ENCODE results near the gene KRTAP10-11.
"Not testable (repeated sequence)": the region's sequence is repeated elsewhere in the genome, so short reads cannot be mapped to it uniquely, and the experiment has no call there.

The KRTAP10-11 gene

DNA sequence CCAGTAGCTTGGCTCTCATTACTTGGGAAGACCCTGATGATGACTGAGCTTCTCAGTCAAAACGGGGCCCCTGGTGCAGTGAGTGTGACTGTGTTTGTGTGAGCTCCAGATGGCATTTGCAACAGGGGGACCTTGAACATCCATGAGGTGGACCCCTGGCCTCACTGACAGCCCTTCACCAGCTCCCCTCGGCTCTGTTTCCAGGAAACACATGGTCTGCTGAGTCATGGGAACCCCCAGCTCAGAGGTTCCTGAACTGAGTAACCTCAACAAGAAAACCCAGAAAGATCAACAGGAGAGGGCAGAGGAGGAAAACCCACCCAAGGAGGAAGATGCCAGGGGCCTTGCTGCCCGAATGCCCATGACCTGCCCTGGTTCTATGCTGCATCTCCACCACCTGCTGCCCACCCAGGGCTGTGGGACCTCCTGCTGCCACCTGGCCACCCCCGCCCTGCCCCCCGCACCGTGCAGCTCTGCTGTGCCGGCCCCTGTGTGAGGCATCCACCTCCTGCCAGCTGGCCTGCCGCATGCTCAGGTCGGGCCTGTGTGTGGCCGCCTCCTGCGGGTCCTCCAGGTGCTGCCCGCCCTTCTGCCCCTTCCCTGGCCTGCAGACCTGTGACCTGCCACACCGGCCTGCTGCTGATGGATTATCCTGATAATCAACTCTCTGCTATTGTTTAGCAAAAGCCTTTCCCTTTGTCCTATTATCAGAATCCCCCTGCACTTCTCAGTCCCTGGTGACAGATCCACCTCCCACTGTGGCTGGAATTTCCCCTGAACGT is 40.0 kb downstream of the KRTAP10-11 start:
- Mint-ChIP-seq H3K27me3 (peaks cover 22% of the 10 kb centered on the region), H3K4me1 (peaks cover 18% of the 10 kb centered on the region), H3K4me3 (no peak overlapping the region), H3K9me3 (no peaks in the 10 kb centered on the region), H3K36me3 (ENCODE audit: insufficient read depth) (no peaks in the 10 kb centered on the region), H3K27ac (ENCODE audit: low read depth) (no peak overlapping the region)
- no peak for DNase-seq (ENCODE audit: low spot score in 2 of 2)
- ATAC-seq (replicated peaks; ENCODE audit: extremely low read depth, poor library complexity, severe bottlenecking): no peak

DNA sequence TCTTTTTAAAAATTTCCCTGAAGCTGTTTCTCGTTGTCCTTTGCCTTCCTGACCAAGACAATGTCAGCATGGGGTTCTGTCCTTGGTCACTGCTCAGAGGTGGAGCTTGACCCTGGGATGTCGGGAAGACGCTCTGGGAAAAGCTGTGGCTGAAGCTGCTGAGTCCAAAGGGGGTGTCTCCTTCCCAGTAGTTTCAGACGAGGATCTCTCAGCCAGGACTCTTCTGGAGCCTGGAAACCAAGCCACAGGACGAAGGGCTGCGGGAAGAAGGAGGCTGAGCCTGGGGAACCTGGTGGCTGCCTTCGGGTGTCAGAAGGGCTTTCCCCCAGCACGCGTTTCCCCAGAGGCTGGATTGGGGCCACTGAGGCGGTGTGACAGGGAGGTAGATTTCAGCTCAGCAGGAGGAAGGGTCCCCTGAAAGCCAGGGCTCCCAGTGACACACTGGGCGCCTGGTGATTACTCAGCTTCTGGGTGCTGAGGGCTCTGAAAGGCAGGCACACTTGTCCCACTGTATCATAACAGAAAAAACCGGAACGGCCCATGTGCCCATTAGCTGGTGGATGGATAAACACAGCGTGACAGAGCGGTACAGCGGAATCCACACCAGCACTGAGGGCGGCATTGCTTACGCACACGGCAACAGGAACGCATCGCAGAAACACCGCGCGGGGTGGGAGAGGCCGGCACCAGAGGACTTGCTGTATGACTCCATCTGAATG is 40.8 kb downstream of the KRTAP10-11 start:
- H3K36me3 Mint-ChIP-seq (ENCODE audit: insufficient read depth): no peaks in the 10 kb centered on the region
- DNase-seq (ENCODE audit: low spot score in 2 of 2): no peak
- ATAC-seq (replicated peaks; ENCODE audit: extremely low read depth, poor library complexity, severe bottlenecking): no peak
- no peak overlapping the region for H3K4me3 Mint-ChIP-seq
- H3K27ac Mint-ChIP-seq (ENCODE audit: low read depth): no peak overlapping the region
- no peaks in the 10 kb centered on the region for H3K9me3 Mint-ChIP-seq
- peaks cover 18% of the 10 kb centered on the region for H3K4me1 Mint-ChIP-seq
- peaks cover 22% of the 10 kb centered on the region for H3K27me3 Mint-ChIP-seq

DNA sequence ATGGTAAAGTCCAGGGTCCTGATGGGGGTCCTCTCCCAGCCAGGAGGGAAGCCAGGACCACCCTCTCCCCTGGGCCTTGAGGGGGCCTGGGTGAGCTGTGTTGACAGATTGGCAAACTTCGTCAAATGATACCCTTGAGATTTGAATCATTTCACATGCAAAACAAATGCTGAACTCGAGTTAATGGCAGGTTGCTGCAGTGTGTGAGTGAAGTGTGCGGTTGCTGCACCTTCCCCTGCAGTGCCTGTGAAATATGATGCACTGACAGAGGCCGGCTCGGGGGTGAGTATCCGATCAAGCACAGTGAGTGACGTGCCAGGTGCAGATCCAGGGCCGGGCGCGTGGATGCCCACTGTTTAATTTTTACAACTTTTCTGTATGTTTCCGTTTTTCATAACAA is 41.5 kb downstream of the KRTAP10-11 start:
- ATAC-seq (replicated peaks; ENCODE audit: extremely low read depth, poor library complexity, severe bottlenecking) (no peak), DNase-seq (ENCODE audit: low spot score in 2 of 2) (no peak)
- Mint-ChIP-seq H3K4me1 (peaks cover 18% of the 10 kb centered on the region), H3K27ac (ENCODE audit: low read depth) (no peak overlapping the region), H3K27me3 (peaks cover 22% of the 10 kb centered on the region), H3K36me3 (ENCODE audit: insufficient read depth) (no peaks in the 10 kb centered on the region), H3K9me3 (peaks cover 4% of the 10 kb centered on the region), H3K4me3 (no peak overlapping the region)

DNA sequence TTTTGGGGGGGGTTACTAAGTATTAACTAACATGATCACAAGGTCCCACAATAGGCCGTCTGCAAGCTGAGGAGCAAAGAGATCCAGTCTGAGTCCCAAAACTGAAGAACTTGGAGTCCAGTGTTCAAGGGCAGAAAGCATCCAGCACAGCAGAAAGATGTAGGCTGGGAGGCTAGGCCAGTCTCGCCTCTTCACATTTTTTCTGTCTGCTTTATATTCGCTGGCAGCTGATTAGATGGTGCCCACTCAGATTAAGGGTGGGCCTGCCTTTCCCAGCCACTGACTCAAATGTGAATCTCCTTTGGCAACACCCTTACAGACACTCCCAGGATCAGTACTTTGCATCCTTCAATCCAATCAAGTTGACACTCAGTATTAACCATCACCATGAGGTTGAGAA is 43.5 kb downstream of the KRTAP10-11 start:
- H3K27me3 Mint-ChIP-seq: peaks cover 22% of the 10 kb centered on the region
- H3K4me3 Mint-ChIP-seq; H3K4me1 Mint-ChIP-seq; H3K9me3 Mint-ChIP-seq; H3K36me3 Mint-ChIP-seq (ENCODE audit: insufficient read depth); ATAC-seq (replicated peaks; ENCODE audit: extremely low read depth, poor library complexity, severe bottlenecking); H3K27ac Mint-ChIP-seq (ENCODE audit: low read depth): not testable (repeated sequence)
- peak in 1 of 2 donors; percentile 9 for DNase-seq (ENCODE audit: low spot score in 2 of 2)

DNA sequence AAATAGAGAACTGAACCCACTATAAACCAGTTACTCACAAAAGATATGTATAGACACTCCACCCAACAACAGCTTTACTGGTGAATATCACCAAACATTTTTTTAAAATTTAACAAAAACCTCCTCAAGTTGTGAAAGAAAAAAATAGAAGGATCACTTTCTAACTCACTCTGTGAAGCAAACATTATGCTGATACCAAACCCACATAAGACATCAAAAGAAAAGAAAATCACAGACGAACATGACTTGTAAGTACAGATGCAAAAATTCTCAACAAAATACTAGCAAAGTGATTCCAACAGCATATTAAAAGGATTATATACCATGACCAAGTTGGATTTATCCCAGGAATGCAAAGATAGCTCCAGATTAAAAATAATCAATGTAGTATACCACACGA is 45.5 kb downstream of the KRTAP10-11 start:
- Mint-ChIP-seq H3K27me3 (peaks cover 15% of the 10 kb centered on the region), H3K4me1 (peaks cover 2% of the 10 kb centered on the region), H3K27ac (ENCODE audit: low read depth) (no peak overlapping the region), H3K4me3 (no peak overlapping the region), H3K36me3 (ENCODE audit: insufficient read depth) (no peaks in the 10 kb centered on the region), H3K9me3 (peaks cover 8% of the 10 kb centered on the region)
- ATAC-seq (replicated peaks; ENCODE audit: extremely low read depth, poor library complexity, severe bottlenecking) (no peak), DNase-seq (ENCODE audit: low spot score in 2 of 2) (no peak)

DNA sequence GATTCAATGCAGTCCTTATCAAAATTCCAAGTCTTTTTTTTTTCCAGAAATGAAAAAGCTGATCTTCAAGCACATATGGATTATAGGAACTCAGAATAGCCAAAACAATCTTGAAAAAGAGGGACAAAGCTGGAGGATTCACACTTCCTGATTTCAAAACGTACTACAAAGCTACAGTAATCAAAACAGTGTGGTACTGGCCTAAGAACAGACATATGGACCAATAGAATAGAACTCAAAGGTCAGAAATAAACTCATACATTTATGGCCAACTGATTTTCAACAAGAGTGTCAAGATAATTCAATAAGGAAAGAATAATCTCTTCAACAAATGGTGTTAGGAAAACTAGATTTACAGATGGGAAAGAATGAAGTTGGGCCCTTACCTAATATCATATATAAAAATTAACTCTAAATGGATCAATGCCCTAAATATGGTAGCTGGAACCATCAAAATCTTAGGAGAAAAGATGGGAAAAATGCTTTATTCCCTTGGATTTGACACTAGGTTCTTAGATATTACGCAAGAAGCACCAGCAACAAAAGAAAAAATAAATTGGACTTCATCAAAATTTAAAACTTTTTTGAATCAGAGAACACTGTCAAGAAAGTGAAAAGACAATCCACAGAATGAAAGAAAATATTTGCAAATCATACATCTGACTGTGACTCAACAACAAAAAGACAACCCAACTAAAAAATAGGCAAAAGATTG is 46.7 kb downstream of the KRTAP10-11 start:
- Mint-ChIP-seq H3K4me1 (peaks cover 8% of the 10 kb centered on the region), H3K36me3 (ENCODE audit: insufficient read depth) (no peaks in the 10 kb centered on the region), H3K9me3 (peaks cover 8% of the 10 kb centered on the region), H3K27me3 (peaks cover 20% of the 10 kb centered on the region), H3K4me3 (no peak overlapping the region), H3K27ac (ENCODE audit: low read depth) (no peak overlapping the region)
- DNase-seq (ENCODE audit: low spot score in 2 of 2) (no peak), ATAC-seq (replicated peaks; ENCODE audit: extremely low read depth, poor library complexity, severe bottlenecking) (no peak)

DNA sequence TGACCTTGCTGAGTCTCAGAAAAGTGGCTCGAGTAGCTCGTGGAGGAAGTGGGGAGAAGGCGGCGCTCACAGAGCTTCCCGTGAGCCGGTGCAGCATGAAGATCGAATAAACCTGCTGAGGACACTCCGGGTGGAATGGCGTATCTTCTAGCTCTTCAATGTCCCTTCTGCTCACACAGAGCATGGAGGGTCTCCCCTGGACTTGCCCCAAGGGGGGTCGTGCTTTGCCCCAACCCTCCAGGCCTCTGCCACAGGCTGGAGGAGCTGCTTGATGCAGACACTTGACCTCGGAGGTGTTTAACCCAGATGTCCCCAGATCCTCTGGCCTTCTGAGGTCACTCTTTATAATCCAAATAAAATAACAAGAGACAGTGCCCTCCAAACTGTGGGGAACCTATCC is 48.6 kb downstream of the KRTAP10-11 start:
- Mint-ChIP-seq H3K27ac (ENCODE audit: low read depth) (no peak overlapping the region), H3K36me3 (ENCODE audit: insufficient read depth) (no peaks in the 10 kb centered on the region), H3K9me3 (peaks cover 8% of the 10 kb centered on the region), H3K4me1 (peaks cover 15% of the 10 kb centered on the region), H3K27me3 (peaks cover 39% of the 10 kb centered on the region), H3K4me3 (no peak overlapping the region)
- DNase-seq (ENCODE audit: low spot score in 2 of 2): no peak
- no peak for ATAC-seq (replicated peaks; ENCODE audit: extremely low read depth, poor library complexity, severe bottlenecking)

DNA sequence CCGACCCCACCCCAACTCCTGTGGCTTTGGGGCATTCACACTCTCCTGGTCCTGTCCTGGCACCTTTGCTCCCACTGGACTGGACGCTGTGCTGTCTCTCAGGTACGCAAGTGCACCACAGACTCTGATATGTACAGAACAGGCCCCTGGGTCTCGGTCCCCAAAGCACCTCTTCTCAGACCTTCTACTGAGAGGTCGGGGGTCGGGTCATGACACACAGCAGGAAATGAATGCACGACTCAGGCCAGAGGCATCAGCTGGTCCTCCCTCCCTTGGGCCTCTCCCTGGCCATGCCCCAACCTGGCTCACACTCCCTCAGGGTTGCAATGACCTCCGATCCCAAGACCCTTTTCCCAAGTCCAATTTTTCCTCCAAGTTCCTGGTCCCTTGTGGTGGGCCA is 49.0 kb downstream of the KRTAP10-11 start:
- Mint-ChIP-seq H3K4me3 (no peak overlapping the region), H3K27me3 (peaks cover 43% of the 10 kb centered on the region), H3K4me1 (peaks cover 15% of the 10 kb centered on the region), H3K36me3 (ENCODE audit: insufficient read depth) (no peaks in the 10 kb centered on the region), H3K9me3 (peaks cover 8% of the 10 kb centered on the region), H3K27ac (ENCODE audit: low read depth) (no peak overlapping the region)
- ATAC-seq (replicated peaks; ENCODE audit: extremely low read depth, poor library complexity, severe bottlenecking) (no peak), DNase-seq (ENCODE audit: low spot score in 2 of 2) (no peak)

DNA sequence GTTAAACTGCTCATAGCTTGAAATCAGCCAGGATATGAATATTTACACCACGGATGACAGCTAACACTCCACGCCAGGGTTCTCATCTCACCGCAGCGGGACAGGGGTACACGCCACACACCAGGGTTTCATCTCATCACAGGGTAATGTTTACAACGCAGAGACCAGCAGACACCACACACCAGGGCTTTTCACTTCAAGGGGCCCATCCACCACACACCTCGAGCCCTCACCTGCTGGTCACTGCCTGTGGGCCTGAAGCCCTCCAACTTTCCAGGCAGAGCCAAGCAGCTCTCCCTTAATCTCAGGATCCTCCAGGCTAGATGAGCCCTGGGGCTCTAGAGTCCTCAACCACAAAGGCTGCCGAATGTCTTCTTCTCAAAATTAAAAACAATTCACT is 49.4 kb downstream of the KRTAP10-11 start:
- Mint-ChIP-seq H3K9me3 (peaks cover 8% of the 10 kb centered on the region), H3K27ac (ENCODE audit: low read depth) (no peak overlapping the region), H3K4me3 (no peak overlapping the region), H3K27me3 (peaks cover 47% of the 10 kb centered on the region), H3K36me3 (ENCODE audit: insufficient read depth) (no peaks in the 10 kb centered on the region), H3K4me1 (peaks cover 15% of the 10 kb centered on the region)
- ATAC-seq (replicated peaks; ENCODE audit: extremely low read depth, poor library complexity, severe bottlenecking) (no peak), DNase-seq (ENCODE audit: low spot score in 2 of 2) (no peak)

DNA sequence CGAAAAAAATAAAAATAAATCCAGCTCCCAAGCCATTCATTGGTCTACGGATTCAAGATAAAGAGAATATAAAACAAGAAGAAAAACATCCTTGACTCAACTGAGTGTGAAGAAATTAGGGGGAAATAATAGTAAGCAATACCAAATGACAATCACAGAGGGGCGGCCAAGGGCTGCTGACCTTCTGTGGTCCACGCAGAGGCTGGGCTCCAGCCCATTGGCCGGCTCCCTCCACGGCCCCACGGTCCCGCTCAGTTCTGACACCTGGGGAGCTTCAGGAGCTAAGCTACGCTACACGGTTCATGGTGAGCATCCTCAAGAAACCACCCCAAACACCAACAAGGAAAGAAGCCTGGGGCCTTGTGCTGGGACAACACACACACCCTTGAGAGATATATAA is 50.4 kb downstream of the KRTAP10-11 start:
- H3K27me3 Mint-ChIP-seq: peaks cover 57% of the 10 kb centered on the region
- ATAC-seq (replicated peaks; ENCODE audit: extremely low read depth, poor library complexity, severe bottlenecking) (no peak), DNase-seq (ENCODE audit: low spot score in 2 of 2) (no peak)
- peak overlapping the region; percentile 44 for H3K27ac Mint-ChIP-seq (ENCODE audit: low read depth)
- peaks cover 2% of the 10 kb centered on the region for H3K36me3 Mint-ChIP-seq (ENCODE audit: insufficient read depth)
- H3K4me3 Mint-ChIP-seq: no peak overlapping the region
- peaks cover 15% of the 10 kb centered on the region for H3K4me1 Mint-ChIP-seq
- H3K9me3 Mint-ChIP-seq: peaks cover 8% of the 10 kb centered on the region

Measured in central memory CD8-positive, alpha-beta T cell (primary cell).